Esophagus (tissue), 2 donors: Measurements from ENCODE around the gene VSIR. TPM values are rescaled to one million over a fixed set of nuclear protein-coding genes. Genes with fewer than 3 reads are reported as not detected.

Source experiments
- H3K27ac ChIP-seq, 2 donors: one replicate each; pipeline ENCODE4 v1.5.1; 2013; ENCODE audit warnings: low read depth in 2 of 2, mild to moderate bottlenecking in 2 of 2, inconsistent platforms in 1 of 2, low read length in 1 of 2, moderate library complexity in 1 of 2
- H3K27me3 ChIP-seq, 2 donors: one replicate each; pipeline ENCODE4 v1.6.1; 2013; ENCODE audit warnings: low read length in 2 of 2, control low read depth in 1 of 2, mild to moderate bottlenecking in 1 of 2; ENCODE audit not compliant: insufficient read depth in 2 of 2, control insufficient read depth in 1 of 2
- H3K36me3 ChIP-seq, 2 donors: one replicate each; pipeline ENCODE4 v1.6.1; 2013; ENCODE audit warnings: low read length in 1 of 2; ENCODE audit not compliant: control insufficient read depth in 2 of 2, insufficient read depth in 2 of 2
- H3K4me1 ChIP-seq, 2 donors: one replicate each; pipeline ENCODE4 v1.6.1; 2013; ENCODE audit warnings: low read length in 1 of 2; ENCODE audit not compliant: control insufficient read depth in 2 of 2, insufficient read depth in 2 of 2
- H3K4me3 ChIP-seq, 2 donors: one replicate each; pipeline ENCODE4 v1.5.1; 2013; ENCODE audit warnings: low read length in 2 of 2, mild to moderate bottlenecking in 2 of 2, low read depth in 1 of 2, moderate library complexity in 1 of 2
- H3K9me3 ChIP-seq, 2 donors: one replicate each; pipeline ENCODE4 v1.6.1; 2013; ENCODE audit warnings: mild to moderate bottlenecking in 2 of 2, low read depth in 1 of 2, low read length in 1 of 2, moderate library complexity in 1 of 2; ENCODE audit not compliant: control insufficient read depth in 2 of 2, insufficient read depth in 1 of 2
- WGBS, 2 donors: extraction: QIAGEN DNeasy Blood & Tissue Kit; methylation state at CpG; one replicate each; pipeline ENCODE4 v1.1.7; 2013; 5-methylcytosine and 5-hydroxymethylcytosine counted together
- polyA plus RNA-seq, 2 donors: library from polyadenylated mRNA; stranded (reverse); fragments of 200-250 nt; gene quantifications; one replicate each; pipeline ENCODE4 v1.2.3, GENCODE V29; 2013
- donor health status: healthy with polysubstance abuse.
- donor health status: Bipolar disorder and iron deficiency.

The VSIR gene
- polyA plus RNA-seq, 2 donors: 26.6 to 41.9 TPM

DNA sequence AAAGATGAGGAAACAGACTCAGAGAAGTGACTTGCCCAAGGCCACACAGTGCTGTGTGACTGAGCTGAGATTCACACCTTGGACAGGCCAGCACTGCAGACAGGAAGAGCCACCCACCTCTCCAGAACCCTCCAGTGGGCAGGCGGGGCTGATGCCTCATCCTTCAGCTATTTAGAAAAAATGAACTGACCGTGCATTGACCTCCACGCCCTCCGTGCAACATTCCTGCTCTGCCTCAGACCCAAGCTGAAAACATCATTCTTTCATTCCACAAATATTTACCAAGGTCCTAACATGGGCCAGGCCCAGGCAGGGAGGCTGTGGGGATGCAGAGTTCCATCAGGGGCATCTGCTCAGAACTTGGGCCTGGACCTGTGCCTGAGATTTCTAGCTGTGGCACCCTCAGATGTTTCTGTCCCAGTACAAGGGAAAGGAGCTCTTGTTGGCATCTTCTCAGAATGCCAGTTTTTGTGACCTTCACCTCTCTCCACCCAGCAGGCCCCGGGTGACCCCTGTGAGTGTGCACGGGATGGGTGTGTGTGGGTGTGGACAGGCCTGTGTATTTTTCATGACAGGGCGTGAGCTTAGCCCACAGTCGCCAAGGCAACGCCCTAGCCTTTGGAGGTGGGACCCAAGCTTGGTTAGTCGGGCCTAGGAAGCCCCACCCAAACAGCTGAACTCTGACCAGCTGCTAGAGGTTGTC lies 6.5 kb downstream of the VSIR start:
- H3K27ac ChIP-seq: peak overlapping the region; percentile 97
- peaks cover 0 to 6% of the 10 kb centered on the region in 2 donors for H3K36me3 ChIP-seq
- H3K27me3 ChIP-seq: no peaks in the 10 kb centered on the region
- H3K4me1 ChIP-seq: peaks cover 32 to 56% of the 10 kb centered on the region in 2 donors
- H3K4me3 ChIP-seq: no peak overlapping the region
- WGBS, 2 donors: 12 to 31% methylated on average over 10 of the region's 10 CpGs
- H3K9me3 ChIP-seq: no peaks in the 10 kb centered on the region

DNA sequence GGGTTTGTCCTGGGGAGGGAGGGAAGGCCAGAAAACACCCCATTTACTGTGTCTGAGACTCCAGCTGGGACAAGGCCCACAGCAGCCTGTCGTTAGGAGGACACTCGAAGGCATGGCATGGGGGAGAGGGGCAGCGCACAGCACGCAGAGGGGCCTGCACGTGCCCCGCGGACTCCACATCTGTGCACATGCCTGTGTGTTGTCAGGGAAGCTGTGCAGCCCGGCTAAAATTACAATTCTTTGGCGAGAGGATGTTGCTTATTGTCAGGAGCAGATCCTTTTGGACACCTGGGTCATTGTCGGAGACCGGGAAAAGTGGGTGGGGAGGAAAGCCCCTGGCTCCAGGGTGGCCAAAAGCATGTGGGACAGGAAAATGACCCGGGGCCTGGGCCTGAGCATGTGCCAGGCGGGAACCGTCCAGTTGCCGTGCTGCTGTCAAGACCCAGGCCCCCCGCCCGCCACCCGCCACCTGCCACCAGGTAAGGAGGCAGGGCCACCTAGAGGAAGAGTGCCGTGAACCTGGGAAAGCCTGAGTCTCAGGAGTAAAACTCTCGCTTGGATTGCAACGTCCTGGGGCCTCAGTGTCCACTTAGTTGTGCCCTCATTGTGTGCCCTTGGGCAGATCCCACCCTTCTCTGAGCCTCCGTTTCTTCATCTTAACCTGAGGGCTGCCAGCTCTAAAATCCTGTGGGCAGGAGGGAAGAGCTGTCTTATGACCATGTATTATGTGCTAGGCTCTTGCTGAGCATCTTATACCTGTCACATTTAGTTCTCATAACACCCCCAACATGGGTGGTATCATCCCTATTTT lies 7.2 kb downstream of the VSIR start:
- peaks cover 35 to 61% of the 10 kb centered on the region in 2 donors for H3K4me1 ChIP-seq
- H3K27me3 ChIP-seq: no peaks in the 10 kb centered on the region
- peak overlapping the region; percentile 97 for H3K27ac ChIP-seq
- no peaks in the 10 kb centered on the region for H3K9me3 ChIP-seq
- H3K36me3 ChIP-seq: peaks cover 0 to 14% of the 10 kb centered on the region in 2 donors
- 73 to 80% methylated on average over 22 of the region's 22 CpGs for WGBS, 2 donors
- H3K4me3 ChIP-seq: no peak overlapping the region

GRCh38 chr10:71765176-71765904 lies 8.0 kb downstream of the VSIR start:
- Histone ChIP-seq H3K4me1 (peaks cover 34 to 61% of the 10 kb centered on the region in 2 donors), H3K9me3 (no peaks in the 10 kb centered on the region), H3K27ac (peak overlapping the region; percentile 97), H3K36me3 (peaks cover 0 to 17% of the 10 kb centered on the region in 2 donors), H3K4me3 (no peak overlapping the region), H3K27me3 (no peaks in the 10 kb centered on the region)
- 50 to 56% methylated on average over 8 of the region's 8 CpGs for WGBS, 2 donors

- H3K27ac ChIP-seq: peak overlapping the region in 1 of 2 donors; percentile 15
- H3K4me3 ChIP-seq: no peak overlapping the region
- WGBS, 2 donors: 80 to 86% methylated on average over 11 of the region's 11 CpGs
Measured at GRCh38 chr10:71763352-71764127, 9.8 kb downstream of the VSIR start.

DNA sequence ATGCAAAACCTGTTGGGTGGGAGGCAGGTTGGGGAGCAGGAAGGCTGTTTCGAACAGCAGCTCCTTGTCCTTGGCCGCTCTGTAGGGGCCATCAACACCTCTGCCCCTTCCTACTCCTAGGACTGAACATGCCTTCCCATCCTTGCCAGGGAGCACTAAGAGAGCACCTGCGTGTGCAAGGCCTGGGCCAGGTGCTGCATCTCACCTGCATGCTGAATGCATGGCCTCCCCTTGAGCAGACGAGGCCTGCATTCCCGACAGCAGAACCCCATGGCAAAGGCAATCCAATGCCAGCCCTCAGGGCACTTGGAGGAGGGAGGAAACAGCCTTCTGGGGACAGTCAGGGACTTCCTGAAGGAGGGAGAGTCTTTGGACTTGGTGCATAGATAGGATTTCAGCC lies 11.0 kb downstream of the VSIR start:
- WGBS, 2 donors: 71 to 85% methylated on average over 5 of the region's 5 CpGs
- peak overlapping the region; percentile 16 to 90 for H3K27ac ChIP-seq
- no peaks in the 10 kb centered on the region for H3K9me3 ChIP-seq
- no peak overlapping the region for H3K4me3 ChIP-seq
- peaks cover 22 to 55% of the 10 kb centered on the region in 2 donors for H3K4me1 ChIP-seq
- H3K27me3 ChIP-seq: no peaks in the 10 kb centered on the region
- peaks cover 0 to 20% of the 10 kb centered on the region in 2 donors for H3K36me3 ChIP-seq

More at GRCh38 chr10:71763352-71764127, 9.8 kb downstream of the VSIR start:
- Histone ChIP-seq H3K4me1 (peaks cover 28 to 57% of the 10 kb centered on the region in 2 donors), H3K36me3 (peaks cover 0 to 15% of the 10 kb centered on the region in 2 donors), H3K27me3 (no peaks in the 10 kb centered on the region), H3K9me3 (no peaks in the 10 kb centered on the region)

DNA sequence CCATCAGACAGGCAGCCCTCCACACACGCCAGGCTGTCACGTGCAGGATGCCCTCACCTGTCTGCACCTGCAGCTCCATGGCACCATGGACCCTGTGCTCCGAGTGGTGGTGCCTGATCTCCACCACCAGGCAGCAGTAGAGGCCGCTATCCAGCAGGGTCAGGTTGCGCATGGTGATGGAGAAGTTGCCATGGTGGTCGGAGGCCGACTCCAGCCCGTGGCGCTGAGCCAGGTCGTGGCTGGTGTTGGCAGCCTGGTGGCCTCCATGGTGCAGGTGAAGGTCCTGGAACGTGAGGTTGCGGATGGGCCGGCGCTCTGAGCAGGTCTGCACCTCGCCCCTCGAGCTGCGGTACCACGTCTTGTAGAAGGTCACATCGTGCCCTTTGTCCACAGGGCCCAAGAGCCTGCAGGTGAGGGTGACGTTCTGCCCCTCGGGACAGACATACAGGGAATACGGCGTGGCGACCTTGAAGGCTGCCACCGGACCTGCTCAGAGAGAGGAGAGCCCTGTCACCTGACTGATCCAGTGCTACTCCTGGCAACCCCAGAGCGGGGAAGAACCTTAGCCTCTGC lies 11.7 kb downstream of the VSIR start:
- Histone ChIP-seq H3K9me3 (no peaks in the 10 kb centered on the region), H3K27me3 (no peaks in the 10 kb centered on the region), H3K27ac (peak overlapping the region; percentile 35 to 90), H3K36me3 (peaks cover 0 to 20% of the 10 kb centered on the region in 2 donors), H3K4me3 (no peak overlapping the region), H3K4me1 (peaks cover 22 to 48% of the 10 kb centered on the region in 2 donors)
- 91 to 92% methylated on average over 26 of the region's 26 CpGs for WGBS, 2 donors

DNA sequence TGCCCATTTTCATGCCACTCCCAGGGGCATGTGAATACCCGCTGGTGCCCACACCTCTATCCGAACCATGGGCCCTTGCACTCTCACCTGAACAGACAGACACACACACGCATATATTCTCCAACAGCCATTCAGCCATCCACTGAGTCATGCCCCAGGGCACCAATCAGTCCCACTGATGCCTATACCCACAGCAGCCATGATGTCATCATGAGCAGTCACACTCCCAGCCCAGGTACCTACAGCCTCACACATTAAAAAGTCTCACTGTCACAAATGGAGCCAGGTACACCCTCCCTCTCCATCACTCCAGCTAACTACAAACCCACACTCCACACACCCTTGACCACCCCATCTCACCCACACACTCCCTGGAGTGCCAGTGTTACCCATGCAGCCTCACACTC lies 12.2 kb downstream of the VSIR start:
- H3K4me1 ChIP-seq: peaks cover 22 to 44% of the 10 kb centered on the region in 2 donors
- no peaks in the 10 kb centered on the region for H3K9me3 ChIP-seq
- no peaks in the 10 kb centered on the region for H3K27me3 ChIP-seq
- no peak overlapping the region for H3K4me3 ChIP-seq
- 53 to 54% methylated on average over 3 of the region's 3 CpGs for WGBS, 2 donors
- peak overlapping the region; percentile 68 to 90 for H3K27ac ChIP-seq
- H3K36me3 ChIP-seq: peaks cover 0 to 20% of the 10 kb centered on the region in 2 donors

GRCh38 chr10:71757399-71757922 lies 15.9 kb downstream of the VSIR start:
- 42 to 43% methylated on average over 11 of the region's 11 CpGs for WGBS, 2 donors
- Histone ChIP-seq H3K4me1 (peaks cover 13 to 32% of the 10 kb centered on the region in 2 donors), H3K9me3 (no peaks in the 10 kb centered on the region), H3K4me3 (no peak overlapping the region), H3K27ac (peak overlapping the region; percentile 81 to 82), H3K27me3 (no peaks in the 10 kb centered on the region), H3K36me3 (peaks cover 0 to 30% of the 10 kb centered on the region in 2 donors)
